ENCODE data around the gene R3HDM4. TPM values are rescaled to one million over a fixed set of nuclear protein-coding genes. Genes with fewer than 3 reads are reported as not detected.
"Not testable (repeated sequence)": the region's sequence is repeated elsewhere in the genome, so short reads cannot be mapped to it uniquely, and the experiment has no call there.

Gene R3HDM4
- total RNA-seq, result 36.6 and 38.3 TPM in 2 replicates

DNA sequence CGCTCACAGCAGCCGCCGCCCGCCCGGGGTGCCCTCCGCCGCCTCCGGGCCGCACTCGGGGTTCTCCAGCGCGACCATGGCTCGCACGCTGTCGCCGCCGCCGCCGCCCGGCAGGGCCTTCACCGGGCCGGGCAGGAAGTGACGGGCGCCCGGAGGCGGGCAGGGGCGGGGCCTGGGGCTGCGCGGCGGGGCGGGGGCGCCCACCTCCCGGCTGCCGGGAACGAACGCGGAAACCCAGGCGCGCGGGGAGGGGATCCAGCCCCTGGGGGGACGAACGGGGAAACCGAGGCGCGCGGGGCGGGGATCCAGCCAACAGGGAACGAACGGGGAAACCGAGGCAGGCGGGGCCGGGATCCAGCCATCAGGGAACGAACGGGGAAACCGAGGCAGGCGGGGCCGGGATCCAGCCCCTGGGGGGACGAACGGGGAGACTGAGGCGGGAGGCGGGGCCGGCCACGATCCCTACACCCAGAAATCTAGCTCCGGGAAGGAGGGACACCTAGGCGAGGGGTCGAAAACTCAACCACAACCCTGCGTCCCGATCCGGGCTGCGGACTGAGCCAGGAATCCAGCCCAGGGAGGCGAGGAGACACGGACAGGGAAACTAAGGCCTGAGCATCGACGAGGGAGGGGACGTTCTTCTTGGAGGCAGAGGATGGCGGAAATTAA lies at the start of gene R3HDM4:
Gene R3HDM4 (minus strand): TSS at position 140 of the 669 bp plus-strand sequence. CDS start 62 bp downstream, at position 78.
- no peak for DNase-seq (ENCODE audit: low read depth)

DNA sequence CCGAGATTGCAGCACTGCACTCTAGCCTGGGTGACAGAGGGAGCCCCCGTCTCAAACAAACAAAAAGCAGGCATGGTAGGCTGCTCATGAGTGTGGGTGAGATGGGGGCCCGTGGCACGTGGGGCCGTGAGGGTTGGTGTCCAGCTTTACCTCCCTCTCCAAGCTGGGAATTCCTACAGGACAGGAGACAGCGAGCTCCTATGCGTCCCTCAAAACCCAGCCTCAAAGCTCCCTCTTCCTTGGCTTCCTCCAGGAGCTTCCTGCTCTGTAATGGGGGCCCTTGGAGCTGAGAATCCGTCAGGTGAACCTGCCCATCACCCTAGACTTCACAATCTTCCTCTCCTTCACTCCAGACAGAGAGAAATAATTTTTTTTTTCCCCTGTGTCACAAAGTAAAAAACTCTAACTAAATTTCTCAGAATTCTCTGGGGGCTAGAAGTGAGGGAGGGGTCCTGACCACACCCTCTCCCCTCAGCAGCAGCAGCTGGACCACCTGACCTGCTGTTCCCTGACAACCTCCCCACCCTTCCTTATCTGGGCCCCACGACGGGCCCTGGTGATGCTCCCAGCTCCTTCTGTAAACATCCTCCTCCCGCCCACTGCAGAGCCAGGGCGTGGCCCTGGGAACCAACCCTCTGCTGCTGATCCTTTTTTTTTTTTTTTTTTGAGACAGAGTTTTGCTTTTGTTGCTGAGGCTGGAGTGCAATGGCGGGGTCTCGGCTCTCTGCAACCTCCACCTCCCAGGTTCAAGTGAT lies 49.0 kb upstream of the R3HDM4 start:
- DNase-seq (ENCODE audit: low read depth), result no peak

DNA sequence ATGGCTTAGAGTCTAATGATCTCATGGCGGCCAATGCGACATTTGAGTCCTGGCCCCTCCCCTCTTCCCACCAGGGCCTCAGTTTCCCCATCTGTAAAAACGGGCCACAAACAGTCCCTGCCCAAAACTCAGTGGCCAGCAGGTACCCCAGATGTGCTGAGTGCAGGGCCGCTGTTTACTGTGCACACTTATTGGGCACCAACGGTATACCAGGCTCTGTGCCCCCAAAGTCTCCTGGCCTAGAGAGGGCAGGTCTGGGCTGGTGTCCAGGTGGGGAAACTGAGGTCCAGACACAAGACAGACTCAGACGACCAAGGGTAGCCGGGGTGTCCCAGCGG lies 47.6 kb upstream of the R3HDM4 start:
- DNase-seq (ENCODE audit: low read depth), result no peak

DNA sequence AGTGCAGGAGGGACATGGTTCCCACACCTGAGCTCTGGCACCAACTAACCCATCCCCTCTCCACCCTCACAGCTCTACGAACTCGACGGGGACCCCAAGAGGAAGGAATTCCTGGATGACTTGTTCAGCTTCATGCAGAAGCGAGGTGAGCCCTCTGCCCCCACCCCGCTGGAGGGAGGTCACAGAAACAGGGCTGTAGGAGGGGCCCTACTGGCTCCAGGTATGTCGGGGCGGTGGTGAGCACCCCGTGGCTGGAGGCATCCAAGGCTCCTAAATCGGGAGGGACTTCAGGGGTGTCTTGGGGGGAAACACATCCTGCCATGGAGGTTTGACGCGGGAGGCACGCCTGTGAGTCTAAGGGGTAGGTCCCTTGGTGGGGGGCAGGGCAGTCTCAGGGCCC lies 47.0 kb upstream of the R3HDM4 start:
- DNase-seq (ENCODE audit: low read depth), result no peak

DNA sequence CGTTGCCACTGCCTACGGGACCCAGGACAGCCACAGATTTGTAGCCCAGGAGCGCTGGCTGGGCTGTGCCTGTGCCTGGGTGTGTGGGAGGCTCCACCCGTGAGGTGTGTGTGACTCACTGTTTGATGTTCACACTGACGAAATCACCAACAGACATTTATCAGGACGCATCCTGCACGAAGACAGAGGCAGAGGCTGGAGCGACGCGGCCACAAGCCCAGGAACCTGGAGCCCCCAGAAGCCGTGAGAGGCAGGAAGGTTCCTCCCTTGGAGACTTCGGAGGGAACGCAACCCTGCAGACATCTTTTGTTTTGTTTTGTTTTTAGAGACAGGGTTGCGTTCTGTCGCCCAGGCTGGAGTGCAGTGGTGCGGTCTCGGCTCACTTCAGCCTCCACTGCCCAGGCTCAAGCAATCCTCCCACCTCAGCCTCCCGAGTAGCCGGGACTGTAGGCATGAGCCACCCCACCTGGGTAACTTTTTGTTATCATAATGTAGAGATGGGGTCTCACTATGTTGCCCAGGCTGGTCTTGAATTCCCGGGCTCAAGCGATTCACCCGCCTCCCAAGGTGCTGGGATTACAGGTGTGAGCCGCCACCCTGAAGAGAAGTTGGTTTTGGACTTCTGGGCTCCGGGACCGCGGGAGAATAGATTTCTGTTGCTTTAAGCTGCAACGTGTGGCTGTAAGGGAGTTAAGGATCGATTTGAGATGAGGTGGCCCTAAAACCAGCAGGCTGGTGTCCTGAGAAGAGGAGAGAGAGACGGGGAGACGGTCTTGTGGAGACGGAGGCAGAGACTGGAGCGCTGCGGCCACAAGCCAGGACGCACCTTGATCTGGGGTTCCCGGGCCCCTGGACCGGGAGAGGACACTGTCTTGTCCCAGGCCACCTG lies 46.2 kb upstream of the R3HDM4 start:
- no peak for DNase-seq (ENCODE audit: low read depth)

DNA sequence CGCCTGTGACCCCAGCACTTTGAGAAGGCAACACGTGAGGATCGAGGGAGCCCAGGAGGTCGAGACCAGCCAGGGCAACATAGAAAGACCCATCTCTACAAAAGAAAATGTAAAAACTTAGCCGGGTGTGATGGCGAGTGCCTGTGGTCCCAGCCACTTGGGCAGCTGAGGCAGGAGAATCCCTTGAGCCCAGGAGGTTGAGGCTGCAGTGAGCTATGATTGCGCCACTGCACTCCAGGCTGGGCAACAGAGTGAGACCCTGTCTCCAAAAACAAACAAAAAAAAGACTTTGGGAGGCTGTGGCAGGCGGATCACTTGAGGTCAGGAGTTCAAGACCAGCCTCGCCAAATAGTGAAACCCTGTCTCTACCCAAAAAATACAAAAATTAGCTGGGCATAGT lies 44.6 kb upstream of the R3HDM4 start:
- DNase-seq (ENCODE audit: low read depth), result not testable (repeated sequence)

DNA sequence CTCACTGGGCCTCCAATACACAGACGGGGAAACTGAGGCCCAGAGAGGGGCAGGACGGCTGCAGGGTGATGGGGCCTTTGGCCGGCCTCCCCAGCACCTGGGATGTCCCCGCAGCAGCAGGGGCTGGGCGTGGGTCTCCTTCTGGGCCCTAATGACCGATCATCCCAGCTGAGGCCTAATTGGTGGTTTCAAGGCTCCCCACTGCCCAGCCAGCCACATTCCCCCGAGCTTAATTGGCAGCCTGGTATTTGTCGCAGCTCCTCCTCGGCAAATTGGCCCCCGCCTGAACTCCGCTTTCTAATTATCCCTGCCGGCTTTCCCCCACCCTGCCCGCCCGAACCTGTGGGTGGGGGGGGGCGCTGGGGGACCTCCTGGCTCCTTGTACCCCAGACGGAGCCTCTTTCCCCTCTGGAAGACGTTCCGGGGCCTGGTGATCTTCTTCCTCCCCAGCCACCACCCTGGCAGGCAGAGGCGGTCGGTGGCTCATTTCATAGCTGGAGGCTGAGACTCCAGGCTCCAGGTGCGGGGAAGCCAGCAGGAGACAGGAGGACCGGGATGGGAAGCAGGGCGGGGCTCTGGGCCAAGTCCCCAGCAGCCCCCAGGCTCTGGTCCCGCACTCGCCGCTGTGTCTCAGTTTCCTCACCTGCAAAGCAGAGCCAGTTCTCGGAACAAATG lies 43.9 kb upstream of the R3HDM4 start:
- no peak for DNase-seq (ENCODE audit: low read depth)

DNA sequence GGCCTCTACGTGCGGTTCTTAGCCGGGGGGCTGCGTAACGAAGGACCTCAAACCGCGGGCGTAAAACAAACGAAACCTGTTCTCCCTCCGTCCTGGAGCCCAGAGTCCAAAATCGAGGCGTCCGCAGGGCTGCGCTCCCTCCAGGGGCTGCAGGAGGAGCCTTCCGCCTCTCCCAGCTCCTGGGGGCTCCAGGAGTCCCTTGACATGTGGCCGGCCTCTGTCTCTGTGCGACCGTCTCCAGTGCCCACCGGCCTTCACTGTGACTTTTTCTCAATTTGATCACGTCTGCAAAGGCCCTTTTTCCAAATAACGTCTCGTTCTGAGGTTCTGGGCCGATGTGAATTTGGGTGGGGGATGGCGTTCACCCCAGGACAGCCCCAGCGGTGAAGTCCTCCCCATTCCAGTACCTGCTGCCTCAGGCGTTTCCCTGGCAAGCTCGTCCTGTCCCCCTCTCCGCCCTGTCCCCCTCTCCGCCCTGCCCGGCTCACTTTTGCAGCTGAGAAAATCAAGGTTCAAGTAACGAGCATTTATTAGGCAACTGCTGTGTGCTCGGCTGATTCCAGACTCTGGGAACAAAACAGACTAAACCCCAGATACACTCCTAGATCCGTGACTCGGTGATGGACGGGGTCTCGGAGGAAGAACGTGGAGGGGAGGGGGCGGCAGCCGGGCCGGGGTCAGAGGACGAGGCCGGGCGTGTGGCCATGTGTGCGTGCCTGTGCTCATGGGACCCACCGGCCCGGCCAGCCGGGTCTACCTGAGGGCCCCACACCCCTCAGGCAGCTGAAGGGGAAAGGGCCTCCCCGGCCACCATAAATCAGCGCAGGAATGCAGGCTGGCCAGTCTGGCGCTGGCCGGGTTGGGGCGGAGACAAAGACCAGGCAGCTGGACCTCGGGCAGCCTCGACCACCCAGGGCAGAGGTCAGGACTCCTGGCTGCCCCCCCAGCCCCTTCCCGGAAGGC lies 43.1 kb upstream of the R3HDM4 start:
- DNase-seq (ENCODE audit: low read depth), result no peak

DNA sequence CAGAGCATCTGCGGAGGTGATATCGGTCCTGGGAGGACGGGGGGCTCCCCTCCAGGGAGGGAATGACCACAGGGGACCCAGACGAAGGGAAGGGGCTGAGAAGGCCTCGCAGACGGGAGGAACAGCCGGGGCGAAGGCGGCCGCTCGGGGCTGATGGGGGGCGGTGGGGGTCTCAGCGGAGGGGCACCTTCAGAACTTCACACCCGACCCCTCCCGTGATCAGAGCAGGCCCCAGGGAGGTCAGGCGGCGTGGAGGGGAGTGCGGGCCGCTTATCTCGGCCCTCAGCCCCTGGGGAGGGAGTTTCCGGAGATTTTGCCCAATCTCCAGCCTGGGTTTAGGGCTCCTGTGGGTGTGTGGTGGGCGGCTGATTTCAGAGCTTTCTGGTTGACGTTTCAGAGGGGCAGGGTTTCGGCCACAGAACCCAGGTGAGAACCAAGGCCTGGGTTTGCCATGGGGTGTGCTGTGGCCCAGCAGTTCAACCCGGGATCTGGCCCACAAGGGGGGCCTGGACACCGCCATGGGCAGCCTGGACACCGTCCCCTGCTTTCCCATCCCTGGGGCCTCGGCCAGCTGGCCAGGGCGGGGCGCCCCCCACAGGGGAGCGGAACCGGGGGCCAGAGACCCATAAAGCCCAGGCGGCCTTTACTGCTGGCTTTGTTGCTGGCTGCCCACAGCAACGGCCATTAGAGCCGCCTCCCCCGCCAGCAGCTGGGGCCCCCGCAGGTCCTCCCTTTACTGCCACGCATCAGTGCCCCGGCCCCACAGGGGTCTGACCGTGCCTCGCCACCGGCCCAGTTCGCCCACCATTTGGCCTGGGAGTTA lies 41.9 kb upstream of the R3HDM4 start:
- no peak for DNase-seq (ENCODE audit: low read depth)

DNA sequence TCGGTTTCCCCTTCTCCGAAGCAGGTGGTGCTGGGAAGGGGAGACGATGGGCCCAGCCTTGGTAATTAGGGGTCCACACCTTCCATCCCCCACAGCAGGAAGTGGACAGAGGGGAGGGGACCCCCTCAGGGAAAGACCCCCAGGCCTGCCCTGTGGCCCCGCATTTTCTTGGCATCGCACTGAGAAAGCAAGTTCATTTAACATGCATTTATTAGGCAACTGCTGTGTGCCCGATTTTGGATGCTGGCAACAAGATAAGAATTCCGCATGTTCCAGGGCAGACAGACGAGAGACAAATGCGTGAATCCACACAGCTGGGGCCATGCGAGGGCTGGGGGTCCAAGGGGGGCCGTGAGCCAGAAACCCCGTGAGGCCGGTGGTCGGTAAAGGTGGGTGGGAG lies 41.3 kb upstream of the R3HDM4 start:
- DNase-seq (ENCODE audit: low read depth), result no peak

DNA sequence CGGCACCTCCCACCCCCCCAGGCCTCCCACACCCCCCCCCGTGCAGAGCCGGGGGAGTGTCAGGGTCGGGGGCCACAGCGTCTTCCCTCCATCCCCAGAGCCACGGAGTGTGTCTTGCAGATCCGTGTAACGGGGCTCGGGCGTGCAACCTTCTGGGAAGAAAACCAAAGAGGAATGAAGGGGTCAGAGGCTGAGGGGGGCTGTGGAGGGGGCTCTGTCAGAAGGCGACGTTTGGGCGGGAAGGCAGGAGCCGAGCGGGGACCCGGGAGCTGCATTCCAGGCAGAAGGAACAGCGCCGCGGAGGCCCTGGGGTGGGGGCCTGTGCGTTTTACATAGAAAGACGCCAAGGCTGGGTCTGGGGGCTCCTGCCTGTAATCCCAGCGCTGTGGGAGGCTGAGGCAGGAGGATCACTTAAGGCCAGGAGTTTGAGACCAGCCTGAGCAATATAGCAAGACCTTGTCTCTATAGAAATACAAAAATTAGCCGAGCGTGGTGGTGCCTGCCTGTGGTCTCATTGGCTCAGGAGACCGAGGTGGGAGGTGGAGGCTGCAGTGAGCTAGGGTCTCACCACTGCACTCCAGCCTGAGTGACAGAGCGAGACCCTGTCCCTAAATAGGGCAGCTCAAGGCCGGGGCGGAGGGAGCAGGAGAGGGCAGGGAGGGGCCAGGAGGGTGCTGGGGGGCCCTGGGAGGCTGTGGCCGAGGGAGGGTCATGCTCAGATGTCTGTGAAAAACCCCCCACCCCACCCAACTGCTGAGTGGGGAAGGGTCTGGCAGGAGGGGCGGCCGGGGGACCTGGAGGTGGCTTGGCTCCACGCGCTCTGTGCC lies 40.6 kb upstream of the R3HDM4 start:
- DNase-seq (ENCODE audit: low read depth), result no peak

DNA sequence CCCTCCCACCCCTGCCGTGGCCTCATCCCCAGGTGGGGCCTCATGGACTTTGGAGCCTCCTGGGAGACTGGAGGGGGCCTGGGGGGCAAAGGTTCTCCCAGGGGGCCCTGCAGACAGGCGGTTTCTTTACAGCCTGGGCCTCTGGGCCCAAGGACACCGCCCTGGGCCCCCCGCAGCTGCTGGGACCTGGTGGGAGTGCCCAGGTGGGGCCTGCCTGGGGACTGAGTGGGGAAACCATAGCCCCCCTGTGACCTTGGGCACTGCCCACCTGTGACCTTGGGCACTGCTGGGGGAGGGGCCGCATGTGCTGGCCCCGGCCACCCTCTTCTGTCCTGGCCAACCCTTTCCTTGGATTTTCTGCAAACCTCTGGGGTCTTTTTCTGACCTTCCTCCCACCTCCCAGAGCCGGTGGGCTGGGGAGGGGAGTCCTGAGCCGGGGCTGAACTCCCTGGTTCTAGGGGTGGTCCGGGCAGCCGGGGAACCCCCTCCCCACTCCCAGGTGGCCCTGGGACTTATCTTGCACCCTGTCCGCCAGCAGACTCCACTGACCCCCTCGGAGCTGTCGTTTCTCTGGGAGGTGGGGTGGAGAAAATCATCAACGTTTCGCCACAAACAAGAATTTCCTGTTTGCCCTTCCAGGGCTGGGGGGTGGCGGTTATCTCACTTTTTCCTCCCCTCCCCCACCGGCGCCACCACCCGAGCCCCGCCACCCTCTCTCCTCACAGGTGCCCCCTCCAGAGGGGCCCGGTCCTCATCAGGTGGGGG lies 39.8 kb upstream of the R3HDM4 start:
- DNase-seq (ENCODE audit: low read depth), result no peak

DNA sequence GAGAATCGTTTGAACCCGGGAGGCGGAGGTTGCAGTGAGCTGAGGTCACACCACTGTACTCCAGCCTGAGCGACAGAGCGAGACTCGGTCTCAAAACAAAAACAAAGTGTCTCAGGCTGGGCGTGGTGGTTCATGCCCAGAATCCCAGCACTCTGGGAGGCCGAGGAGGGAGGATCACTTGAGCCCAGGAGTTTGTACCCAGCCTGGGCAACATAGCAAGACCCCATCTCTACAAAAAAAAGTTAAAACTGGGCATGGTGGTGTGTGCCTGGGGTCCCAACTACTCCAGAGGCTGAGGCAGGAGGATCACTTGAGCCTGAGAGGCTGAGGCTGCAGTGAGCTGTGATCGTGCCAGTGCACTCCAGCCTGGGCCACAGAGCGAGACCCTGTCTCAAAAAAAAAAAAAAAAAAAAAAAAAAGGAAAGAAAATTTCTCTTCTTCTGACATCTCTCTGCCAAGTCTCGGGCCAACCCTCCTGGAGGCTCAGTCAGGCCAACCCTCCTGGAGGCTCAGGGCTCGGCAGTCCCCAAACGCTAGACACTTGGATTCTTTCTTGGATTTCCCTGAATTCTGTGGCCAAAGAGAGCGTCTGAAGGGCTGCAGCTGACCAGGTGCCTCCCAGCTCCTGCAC lies 39.1 kb upstream of the R3HDM4 start:
- DNase-seq (ENCODE audit: low read depth), result no peak

DNA sequence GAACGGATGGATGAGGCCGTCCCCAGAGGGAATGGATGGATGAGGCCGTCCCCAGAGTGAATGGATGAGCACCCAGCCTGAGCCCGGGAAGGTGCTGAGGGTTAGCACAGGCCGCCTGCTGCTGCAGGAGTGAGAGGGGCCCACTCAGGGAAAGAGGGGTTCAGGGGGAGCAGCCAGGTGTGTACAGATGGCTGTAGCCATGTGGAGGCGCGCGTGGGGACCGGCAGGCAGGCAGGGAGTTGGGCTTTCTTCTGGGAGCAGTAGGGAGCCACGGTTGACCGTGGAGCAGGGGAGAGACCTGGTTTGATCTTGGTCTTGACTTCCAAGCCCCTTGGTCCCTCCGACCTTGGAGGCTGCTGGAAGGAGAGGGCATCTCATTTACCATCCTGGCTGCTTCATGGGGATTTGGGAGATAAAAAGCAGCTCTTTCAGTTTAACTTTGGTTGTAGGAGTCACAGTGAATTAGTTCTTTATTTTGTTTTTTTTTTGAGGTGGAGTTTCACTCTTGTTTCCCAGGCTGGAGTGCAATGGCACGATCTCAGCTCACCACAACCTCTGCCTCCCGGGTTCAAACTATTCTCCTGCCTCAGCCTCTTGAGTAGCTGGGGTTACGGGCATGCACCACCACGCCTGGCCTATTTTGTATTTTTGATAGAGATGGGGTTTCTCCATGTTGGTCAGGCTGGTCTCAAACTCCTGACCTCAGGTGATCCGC lies 37.5 kb upstream of the R3HDM4 start:
- DNase-seq (ENCODE audit: low read depth), result no peak

DNA sequence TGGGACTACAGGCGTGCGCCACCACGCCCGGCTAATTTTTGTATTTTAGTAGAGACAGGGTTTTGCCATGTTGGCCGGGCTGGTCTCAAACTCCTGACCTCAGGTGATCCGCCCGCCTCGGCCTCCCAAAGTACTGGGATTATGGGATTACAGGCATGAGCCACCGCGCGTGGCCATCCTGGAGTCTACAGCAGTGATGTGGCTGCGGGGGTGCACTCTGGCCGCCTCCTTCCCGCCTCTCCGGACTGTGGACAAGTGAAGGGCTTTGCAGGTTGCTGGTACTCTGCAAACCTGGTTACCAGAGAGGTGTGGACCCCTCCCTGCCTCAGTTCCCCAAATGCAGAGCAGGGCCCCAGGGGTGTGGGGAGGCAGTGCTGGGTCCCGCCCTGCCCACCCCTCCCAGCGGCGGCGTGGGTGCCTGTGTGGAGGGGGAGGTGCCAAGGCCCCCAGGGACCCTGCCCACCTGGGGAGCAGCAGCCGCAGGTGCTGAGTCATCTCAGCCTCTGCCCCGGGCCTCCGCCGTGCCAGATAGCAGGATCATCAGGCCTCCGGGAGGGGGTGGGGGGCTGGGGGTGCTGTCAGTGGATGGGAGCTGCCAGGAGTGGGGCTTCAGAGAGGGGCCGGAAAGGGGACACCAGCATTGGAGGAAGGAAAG lies 36.0 kb upstream of the R3HDM4 start:
- no peak for DNase-seq (ENCODE audit: low read depth)

DNA sequence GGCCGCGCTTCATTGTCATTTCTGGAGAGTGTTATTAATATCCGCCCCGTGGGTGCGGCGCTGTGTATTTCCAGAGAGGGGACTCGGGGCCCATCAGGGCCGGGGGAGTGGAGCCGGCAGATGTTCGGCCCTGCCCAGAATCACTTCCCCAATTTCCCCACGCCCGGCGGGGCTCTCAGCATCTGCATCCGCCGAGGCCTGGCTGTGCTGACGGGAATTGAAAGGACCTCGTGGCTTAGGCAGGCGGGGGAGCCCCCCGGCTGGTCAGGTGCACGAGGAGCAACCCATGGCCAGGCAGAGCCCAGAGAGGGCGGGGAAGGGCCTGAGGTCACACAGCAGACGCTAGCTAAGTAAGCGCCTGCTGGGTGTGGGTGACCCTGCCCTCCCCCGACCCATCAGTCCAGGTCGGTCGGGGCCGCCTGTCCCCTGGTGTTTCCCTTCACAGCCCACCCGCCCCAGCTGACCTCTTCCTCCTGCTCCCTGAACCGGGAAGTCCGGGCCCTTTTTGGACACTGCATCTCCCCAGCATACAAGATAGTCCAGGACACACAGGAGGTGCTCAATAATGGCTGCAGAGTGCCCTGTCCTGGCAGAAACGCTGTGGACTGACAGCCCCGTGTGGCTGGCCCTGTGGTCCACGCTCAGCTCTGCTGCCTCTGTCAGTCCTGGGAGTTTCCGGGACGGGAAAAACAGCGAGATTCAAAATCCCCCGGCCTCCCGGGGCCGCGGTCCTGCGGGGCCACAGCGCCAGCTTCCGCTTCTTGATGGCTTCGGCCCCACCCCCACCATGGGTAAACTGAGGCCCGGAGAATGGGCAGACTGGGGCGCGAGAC lies 34.9 kb upstream of the R3HDM4 start:
- no peak for DNase-seq (ENCODE audit: low read depth)

All from renal cortical epithelial cell (primary cell).